ENCODE measurements around the gene TMEM151B. TPM values are rescaled to one million over a fixed set of nuclear protein-coding genes. Genes with fewer than 3 reads are reported as not detected.

Gene TMEM151B
- total and polyA plus RNA-seq, 10 donors: 0.03 to 0.17 (median 0.11) TPM; not detected in 7

DNA sequence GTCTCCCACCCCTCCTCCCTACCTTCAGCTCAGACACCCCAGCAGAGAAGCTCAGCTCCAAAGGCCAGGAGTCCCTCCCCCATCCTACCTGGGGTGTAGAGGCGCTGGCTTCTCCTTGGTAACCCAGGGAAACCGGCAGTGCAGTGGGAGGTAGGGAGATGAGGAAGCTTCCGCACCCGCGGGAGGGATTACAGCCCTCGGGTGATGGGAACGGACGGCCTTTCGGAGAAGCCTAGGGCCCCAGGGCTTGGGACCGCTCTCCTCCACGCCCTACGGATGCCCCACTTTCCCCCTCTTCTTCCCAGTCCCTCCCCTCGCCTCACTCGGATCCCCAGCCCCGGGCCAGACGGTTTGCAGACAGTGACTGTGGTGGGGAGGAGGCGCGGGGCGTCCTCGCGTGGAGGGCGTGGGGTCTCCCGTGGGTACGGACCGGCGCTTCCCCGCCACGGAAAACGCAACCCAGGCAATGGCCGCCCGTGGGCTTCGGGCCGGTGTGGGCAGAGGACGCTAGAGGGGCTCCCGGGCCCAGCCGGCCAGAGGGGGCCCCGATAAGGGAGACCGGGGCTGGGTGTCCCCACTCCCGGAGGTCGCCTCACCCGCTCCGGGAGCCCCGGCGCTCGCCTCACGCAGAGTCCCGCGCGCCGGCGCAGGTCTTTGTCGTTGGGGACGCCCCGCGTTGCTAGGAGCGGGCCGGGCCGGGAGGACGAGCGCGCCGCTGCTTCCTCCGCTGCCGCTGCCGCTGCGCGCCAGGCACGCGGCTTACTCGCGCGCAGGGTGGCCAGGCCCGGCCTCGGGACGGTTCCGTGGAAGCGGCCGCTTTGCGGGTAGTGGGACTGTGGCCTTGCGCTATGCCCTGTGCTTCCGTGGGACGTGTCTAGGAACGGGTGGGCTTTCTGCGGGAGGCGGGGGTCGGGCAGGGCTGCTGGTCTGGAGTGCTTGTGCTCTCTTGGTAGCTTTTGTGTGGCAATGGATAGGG, 27.1 kb downstream of the TMEM151B start:
- 1 to 4% (median 2%) methylated on average over 17 to 86 of the region's 86 CpGs for WGBS, 5 donors
- peak; percentile 85 for DNase-seq
- Histone ChIP-seq H3K27ac (no peak overlapping the region), H3K4me1 (peaks cover 10 to 20% (median 14%) of the 10 kb centered on the region in 6 donors), H3K27me3 (replicated peaks in 1 of 7) (peaks cover 4 to 61% (median 37%) of the 10 kb centered on the region in 7 donors), H3K36me3 (peaks cover 0 to 32% (median 23%) of the 10 kb centered on the region in 6 donors), H3K4me3 (peak overlapping the region in 7 of 8 donors; percentile 22 to 69 (median 42)), H3K9me3 (no peaks in the 10 kb centered on the region)
- TF ChIP-seq CTCF (IDR thresholded peaks at IDR 0.05 in 8 of 11, conservative IDR thresholded peaks at IDR 0.05 in 3 of 11) (no peak), POLR2A (IDR thresholded peaks at IDR 0.05) (no peak), POLR2AphosphoS5 (IDR thresholded peaks at IDR 0.05) (peak in 2 of 3 donors; percentile 63 to 72)
- intact Hi-C loops (cut with DNase I; ENCODE audit: low total_unique reads): no loop called here

- Histone ChIP-seq H3K36me3 (peaks cover 0 to 40% (median 31%) of the 10 kb centered on the region in 6 donors), H3K4me1 (peaks cover 10 to 20% (median 14%) of the 10 kb centered on the region in 6 donors), H3K4me3 (peak overlapping the region in 3 of 8 donors; percentile 42 to 69 (median 54)), H3K9me3 (no peaks in the 10 kb centered on the region), H3K27ac (no peak overlapping the region), H3K27me3 (replicated peaks in 1 of 7) (peaks cover 4 to 52% (median 37%) of the 10 kb centered on the region in 7 donors)
- TF ChIP-seq POLR2AphosphoS5 (IDR thresholded peaks at IDR 0.05) (no peak), POLR2A (IDR thresholded peaks at IDR 0.05) (no peak), CTCF (IDR thresholded peaks at IDR 0.05 in 8 of 11, conservative IDR thresholded peaks at IDR 0.05 in 3 of 11) (no peak)
- intact Hi-C loops (cut with DNase I; ENCODE audit: low total_unique reads): no loop called here
- DNase-seq: peak; percentile 58
- 52 to 59% (median 54%) methylated on average over 19 to 20 of the region's 20 CpGs for WGBS, 5 donors
Measured at GRCh38 chr6:44298055-44298803, 28.0 kb downstream of the TMEM151B start.

DNA sequence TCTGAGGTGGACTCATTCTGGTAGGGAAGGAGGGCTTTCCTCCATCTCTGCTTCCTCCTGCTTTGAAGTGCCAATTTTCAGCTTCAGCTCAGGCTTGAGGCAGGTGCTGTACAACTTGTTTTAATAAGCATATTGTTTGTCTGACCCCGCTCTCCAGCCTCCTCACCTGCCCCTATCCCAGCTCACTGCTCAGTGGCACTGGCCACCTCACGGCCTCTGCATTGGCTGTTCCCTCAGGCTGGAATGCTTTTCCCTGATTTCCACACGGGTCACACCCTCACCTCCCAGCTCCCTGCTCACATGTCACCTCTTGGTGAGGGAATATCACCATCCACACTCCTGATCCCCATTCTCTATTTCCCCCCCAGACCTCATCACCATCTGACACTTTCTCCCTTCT, 28.6 kb downstream of the TMEM151B start:
- no peak overlapping the region for H3K27ac ChIP-seq
- H3K27me3 ChIP-seq (replicated peaks in 1 of 7): peaks cover 4 to 46% (median 34%) of the 10 kb centered on the region in 7 donors
- WGBS, 5 donors: 84 to 96% (median 91%) methylated on average over 3 of the region's 3 CpGs
- TF ChIP-seq POLR2AphosphoS5 (IDR thresholded peaks at IDR 0.05) (no peak), POLR2A (IDR thresholded peaks at IDR 0.05) (no peak), CTCF (IDR thresholded peaks at IDR 0.05 in 8 of 11, conservative IDR thresholded peaks at IDR 0.05 in 3 of 11) (no peak)
- peaks cover 10 to 20% (median 14%) of the 10 kb centered on the region in 6 donors for H3K4me1 ChIP-seq
- no peak for DNase-seq
- H3K4me3 ChIP-seq: no peak overlapping the region
- H3K36me3 ChIP-seq: peaks cover 0 to 47% (median 38%) of the 10 kb centered on the region in 6 donors
- intact Hi-C loops (cut with DNase I; ENCODE audit: low total_unique reads): no loop called here
- H3K9me3 ChIP-seq: no peaks in the 10 kb centered on the region

Measured in spleen (tissue), 11 donors.